ENCODE results near the gene IFNA5. TPM values are rescaled to one million over a fixed set of nuclear protein-coding genes. Genes with fewer than 3 reads are reported as not detected.

Gene IFNA5
- total RNA-seq, 2 donors from 2014 or later, result not detected

GRCh38 chr9:21266733-21267484 is 38.2 kb downstream of the IFNA5 start:
- H3K4me3 ChIP-seq, result no peak overlapping the region
- no peak overlapping the region for H3K27ac ChIP-seq
- no peaks in the 10 kb centered on the region for H3K27me3 ChIP-seq
- TF ChIP-seq CTCF (IDR thresholded peaks at IDR 0.05), result no peak
- H3K4me1 ChIP-seq, result no peaks in the 10 kb centered on the region
- no peaks in the 10 kb centered on the region for H3K36me3 ChIP-seq
- no peak for DNase-seq (ENCODE audit: low spot score)
- no peaks in the 10 kb centered on the region for H3K9me3 ChIP-seq

GRCh38 chr9:21265421-21266189 is 39.5 kb downstream of the IFNA5 start:
- Histone ChIP-seq H3K4me3 (no peak overlapping the region), H3K9me3 (no peaks in the 10 kb centered on the region), H3K36me3 (no peaks in the 10 kb centered on the region), H3K27me3 (no peaks in the 10 kb centered on the region), H3K4me1 (no peaks in the 10 kb centered on the region), H3K27ac (no peak overlapping the region)
- DNase-seq (ENCODE audit: low spot score), result no peak
- TF ChIP-seq CTCF (IDR thresholded peaks at IDR 0.05), result no peak

GRCh38 chr9:21255538-21256212 is 49.4 kb downstream of the IFNA5 start:
- H3K27me3 ChIP-seq, result no peaks in the 10 kb centered on the region
- H3K27ac ChIP-seq, result no peak overlapping the region
- no peaks in the 10 kb centered on the region for H3K36me3 ChIP-seq
- no peak for TF ChIP-seq CTCF (IDR thresholded peaks at IDR 0.05)
- H3K4me3 ChIP-seq, result no peak overlapping the region
- peaks cover 0 to 8% of the 10 kb centered on the region in 2 donors for H3K4me1 ChIP-seq
- H3K9me3 ChIP-seq, result no peaks in the 10 kb centered on the region
- no peak for DNase-seq (ENCODE audit: low spot score)

Other genes starting within 250 kb of the IFNA5 start
- gene IFNB1, start 227.4 kb downstream of the IFNA5 start, total RNA-seq, result not detected
- not detected for gene IFNW1, start 163.5 kb downstream of the IFNA5 start, total RNA-seq
- gene IFNA21, start 138.7 kb downstream of the IFNA5 start, total RNA-seq, result not detected
- not detected for gene IFNA4, start 117.7 kb downstream of the IFNA5 start, total RNA-seq
- not detected for gene IFNA7, start 103.1 kb downstream of the IFNA5 start, total RNA-seq
- gene IFNA10, start 98.2 kb downstream of the IFNA5 start, total RNA-seq, result not detected
- not detected for gene IFNA16, start 88.0 kb downstream of the IFNA5 start, total RNA-seq
- not detected for gene IFNA17, start 77.1 kb downstream of the IFNA5 start, total RNA-seq
- gene IFNA14, start 65.3 kb downstream of the IFNA5 start, total RNA-seq, result not detected
- gene KLHL9, start 30.1 kb upstream of the IFNA5 start, total RNA-seq, result 10 to 100 TPM; 10.7 to 10.8 TPM
- gene IFNA6, start 45.6 kb upstream of the IFNA5 start, total RNA-seq, result not detected
- gene IFNA13, start 62.7 kb upstream of the IFNA5 start, total RNA-seq, result not detected
- gene IFNA2, start 80.1 kb upstream of the IFNA5 start, total RNA-seq, result not detected
- gene IFNA8, start 103.8 kb upstream of the IFNA5 start, total RNA-seq, result not detected
- not detected for gene IFNA1, start 135.1 kb upstream of the IFNA5 start, total RNA-seq
- gene IFNE, start 177.0 kb upstream of the IFNA5 start, total RNA-seq, result not detected